HEK293 (cell line): Measurements from ENCODE around the gene SLC25A36.

Source experiments
- BCL6B ChIP-seq: fragments of 450-650 bp; formaldehyde crosslinking; IDR thresholded peaks from 2 replicates; pipeline ENCODE4 v1.5.1; 2017; ENCODE audit warnings: missing biosample characterization, missing genetic modification characterization
- HOXD13 ChIP-seq: sonication (generic); formaldehyde crosslinking; IDR thresholded peaks from 2 replicates; pipeline ENCODE4 v1.8.0; 2022; ENCODE audit warnings: missing genetic modification reagents, borderline replicate concordance
- IKZF3 ChIP-seq: fragments of 450-650 bp; IDR thresholded peaks from 2 replicates; pipeline ENCODE4 v1.5.0; 2018; ENCODE audit warnings: missing biosample characterization, mild to moderate bottlenecking, missing genetic modification characterization, moderate library complexity
- KLF16 ChIP-seq: fragments of 450-650 bp; formaldehyde crosslinking; IDR thresholded peaks from 2 replicates; pipeline ENCODE4 v1.5.1; 2017; ENCODE audit warnings: missing biosample characterization, missing genetic modification characterization
- MZF1 ChIP-seq: fragments of 450-650 bp; formaldehyde crosslinking; IDR thresholded peaks from 2 replicates; pipeline ENCODE4 v1.5.1; 2017; ENCODE audit warnings: missing biosample characterization, missing genetic modification characterization, borderline replicate concordance
- PBX3 ChIP-seq: sonication (generic); formaldehyde crosslinking; IDR thresholded peaks from 2 replicates; pipeline ENCODE4 v1.8.1; 2022; ENCODE audit warnings: mild to moderate bottlenecking, moderate library complexity, missing genetic modification reagents
- SP2 ChIP-seq: fragments of 450-650 bp; formaldehyde crosslinking; IDR thresholded peaks from 2 replicates; pipeline ENCODE4 v1.5.1; 2016; ENCODE audit warnings: missing biosample characterization, missing genetic modification characterization
- WT1 ChIP-seq: fragments of 450-650 bp; formaldehyde crosslinking; IDR thresholded peaks from 2 replicates; pipeline ENCODE4 v1.5.1; 2016; ENCODE audit warnings: missing biosample characterization, missing genetic modification characterization
- ZBTB44 ChIP-seq: fragments of 450-650 bp; IDR thresholded peaks from 2 replicates; pipeline ENCODE4 v1.5.1; 2018; ENCODE audit warnings: missing biosample characterization, mild to moderate bottlenecking, missing genetic modification characterization
- ZIC2 ChIP-seq: fragments of 450-650 bp; formaldehyde crosslinking; IDR thresholded peaks from 2 replicates; pipeline ENCODE4 v1.5.1; 2016; ENCODE audit warnings: missing biosample characterization, missing genetic modification characterization
- ZNF211 ChIP-seq: fragments of 450-650 bp; formaldehyde crosslinking; IDR thresholded peaks from 2 replicates; pipeline ENCODE4 v1.5.1; 2016; ENCODE audit warnings: low read depth, missing biosample characterization, missing genetic modification characterization
- ZNF221 ChIP-seq: fragments of 450-650 bp; formaldehyde crosslinking; IDR thresholded peaks from 2 replicates; pipeline ENCODE4 v1.5.1; 2017; ENCODE audit warnings: missing biosample characterization, missing genetic modification characterization, borderline replicate concordance
- ZNF223 ChIP-seq: fragments of 450-650 bp; formaldehyde crosslinking; IDR thresholded peaks from 2 replicates; pipeline ENCODE4 v1.5.1; 2016; ENCODE audit warnings: missing biosample characterization, missing genetic modification characterization
- ZNF24 ChIP-seq: fragments of 450-650 bp; formaldehyde crosslinking; IDR thresholded peaks from 2 replicates; pipeline ENCODE4 v1.5.1; 2016; ENCODE audit warnings: missing biosample characterization, missing genetic modification characterization
- ZNF266 ChIP-seq: fragments of 450-650 bp; formaldehyde crosslinking; IDR thresholded peaks from 2 replicates; pipeline ENCODE4 v1.5.1; 2016; ENCODE audit warnings: missing biosample characterization, missing genetic modification characterization, low read depth
- ZNF280D ChIP-seq: fragments of 450-650 bp; formaldehyde crosslinking; IDR thresholded peaks from 2 replicates; pipeline ENCODE4 v1.5.1; 2016; ENCODE audit warnings: missing biosample characterization, missing genetic modification characterization
- ZNF324 ChIP-seq: fragments of 450-650 bp; formaldehyde crosslinking; IDR thresholded peaks from 2 replicates; pipeline ENCODE4 v1.5.1; 2016; ENCODE audit warnings: missing biosample characterization, missing genetic modification characterization
- ZNF350 ChIP-seq: fragments of 450-650 bp; formaldehyde crosslinking; IDR thresholded peaks from 2 replicates; pipeline ENCODE4 v1.5.0; 2017; ENCODE audit warnings: missing biosample characterization, mild to moderate bottlenecking, missing genetic modification characterization
- ZNF416 ChIP-seq: fragments of 450-650 bp; formaldehyde crosslinking; IDR thresholded peaks from 2 replicates; pipeline ENCODE4 v1.5.1; 2016; ENCODE audit warnings: missing biosample characterization, missing genetic modification characterization
- ZNF488 ChIP-seq: fragments of 450-650 bp; formaldehyde crosslinking; IDR thresholded peaks from 2 replicates; pipeline ENCODE4 v1.5.1; 2016; ENCODE audit warnings: missing biosample characterization, missing genetic modification characterization
- ZNF521 ChIP-seq: fragments of 450-650 bp; formaldehyde crosslinking; IDR thresholded peaks from 2 replicates; pipeline ENCODE4 v1.5.1; 2017; ENCODE audit warnings: missing biosample characterization, mild to moderate bottlenecking, missing genetic modification characterization
- ZNF561 ChIP-seq: fragments of 450-650 bp; IDR thresholded peaks from 2 replicates; pipeline ENCODE4 v1.5.1; 2018; ENCODE audit warnings: missing biosample characterization, missing genetic modification characterization, borderline replicate concordance
- ZNF621 ChIP-seq: fragments of 450-650 bp; formaldehyde crosslinking; IDR thresholded peaks from 2 replicates; pipeline ENCODE4 v1.5.1; 2017; ENCODE audit warnings: missing biosample characterization, missing genetic modification characterization
- ZNF670 ChIP-seq: fragments of 450-650 bp; formaldehyde crosslinking; IDR thresholded peaks from 2 replicates; pipeline ENCODE4 v1.5.1; 2016; ENCODE audit warnings: missing biosample characterization, missing genetic modification characterization, low read depth
- ZNF704 ChIP-seq: fragments of 450-650 bp; formaldehyde crosslinking; IDR thresholded peaks from 2 replicates; pipeline ENCODE4 v1.5.1; 2016; ENCODE audit warnings: missing biosample characterization, missing genetic modification characterization
- ZNF707 ChIP-seq: fragments of 450-650 bp; formaldehyde crosslinking; IDR thresholded peaks from 2 replicates; pipeline ENCODE4 v1.5.1; 2016; ENCODE audit warnings: missing biosample characterization, missing genetic modification characterization
- ZNF785 ChIP-seq: fragments of 450-650 bp; formaldehyde crosslinking; IDR thresholded peaks from 2 replicates; pipeline ENCODE4 v1.5.1; 2016; ENCODE audit warnings: missing biosample characterization, missing genetic modification characterization
- ZNF830 ChIP-seq: fragments of 450-650 bp; IDR thresholded peaks from 2 replicates; pipeline ENCODE4 v1.5.0; 2018; ENCODE audit warnings: missing biosample characterization, missing genetic modification characterization, low read depth, mild to moderate bottlenecking, moderate library complexity
- ZSCAN4 ChIP-seq: fragments of 450-650 bp; formaldehyde crosslinking; IDR thresholded peaks from 2 replicates; pipeline ENCODE4 v1.5.1; 2017; ENCODE audit warnings: missing biosample characterization, missing genetic modification characterization

SLC25A36 gene

GRCh38 chr3:140941434-140942220, at the start of gene SLC25A36 (continued):
- TF ChIP-seq ZNF704 (tag by site-specific recombination) (no peak), SP2 (tag by site-specific recombination) (peak; percentile 90), IKZF3 (no peak), ZNF785 (tag by site-specific recombination) (no peak), HOXD13 (CRISPR knock-in tag) (no peak), ZIC2 (peak; percentile 74), MZF1 (peak; percentile 68; the same call in 1 of the 2 replicates), ZNF488 (no peak), WT1 (no peak), ZNF621 (tag by site-specific recombination) (no peak), BCL6B (tag by site-specific recombination) (no peak), KLF16 (0 out of 2 replicates have a peak, but pooled peaks have one; percentile 27), ZNF416 (tag by site-specific recombination) (no peak), ZNF670 (no peak), ZNF221 (tag by site-specific recombination) (no peak), ZNF324 (tag by site-specific recombination) (no peak; the same call in 1 of the 2 replicates), ZNF830 (tag by site-specific recombination) (no peak), ZNF350 (tag by site-specific recombination) (no peak), ZBTB44 (no peak), ZNF24 (tag by site-specific recombination) (no peak), PBX3 (no peak), ZNF561 (tag by site-specific recombination) (0 out of 2 replicates have a peak, but pooled peaks have one; percentile 37), ZNF521 (tag by site-specific recombination) (no peak), ZNF223 (tag by site-specific recombination) (no peak), ZNF707 (tag by site-specific recombination) (no peak), ZSCAN4 (tag by site-specific recombination) (no peak), ZNF211 (tag by site-specific recombination) (no peak), ZNF280D (tag by site-specific recombination) (no peak), ZNF266 (tag by site-specific recombination) (no peak)
